ENCODE data around the gene MED16.

GRCh38 chr19:918481-919198 is 25.7 kb upstream of the MED16 start:
- TF ChIP-seq CTCF (conservative IDR thresholded peaks at IDR 0.05; ENCODE audit: low read depth, low read length) (no peak), RCOR1 (IDR thresholded peaks at IDR 0.05; ENCODE audit: insufficient replicate concordance, low read length) (no peak), POLR2A (IDR thresholded peaks at IDR 0.05; ENCODE audit: low read depth, low read length) (no peak), BHLHE40 (IDR thresholded peaks at IDR 0.05; ENCODE audit: low read depth, low read length) (no peak), SMC3 (IDR thresholded peaks at IDR 0.05; ENCODE audit: low read depth, low read length) (no peak), NFE2L2 (IDR thresholded peaks at IDR 0.05; ENCODE audit: low read depth, low read length) (no peak), RAD21 (IDR thresholded peaks at IDR 0.05; ENCODE audit: low read length) (no peak), FOS (IDR thresholded peaks at IDR 0.05; ENCODE audit: low read depth, low read length) (no peak), RFX5 (IDR thresholded peaks at IDR 0.05; ENCODE audit: low read depth, low read length) (no peak), MAZ (IDR thresholded peaks at IDR 0.05; ENCODE audit: borderline replicate concordance, low read depth, low read length) (no peak)
- TF ChIP-seq, protein P1, sequence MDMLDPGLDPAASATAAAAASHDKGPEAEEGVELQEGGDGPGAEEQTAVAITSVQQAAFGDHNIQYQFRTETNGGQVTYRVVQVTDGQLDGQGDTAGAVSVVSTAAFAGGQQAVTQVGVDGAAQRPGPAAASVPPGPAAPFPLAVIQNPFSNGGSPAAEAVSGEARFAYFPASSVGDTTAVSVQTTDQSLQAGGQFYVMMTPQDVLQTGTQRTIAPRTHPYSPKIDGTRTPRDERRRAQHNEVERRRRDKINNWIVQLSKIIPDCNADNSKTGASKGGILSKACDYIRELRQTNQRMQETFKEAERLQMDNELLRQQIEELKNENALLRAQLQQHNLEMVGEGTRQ (IDR thresholded peaks at IDR 0.05; ENCODE audit: low read depth, low read length) = no peak
- TF ChIP-seq, protein P2, sequence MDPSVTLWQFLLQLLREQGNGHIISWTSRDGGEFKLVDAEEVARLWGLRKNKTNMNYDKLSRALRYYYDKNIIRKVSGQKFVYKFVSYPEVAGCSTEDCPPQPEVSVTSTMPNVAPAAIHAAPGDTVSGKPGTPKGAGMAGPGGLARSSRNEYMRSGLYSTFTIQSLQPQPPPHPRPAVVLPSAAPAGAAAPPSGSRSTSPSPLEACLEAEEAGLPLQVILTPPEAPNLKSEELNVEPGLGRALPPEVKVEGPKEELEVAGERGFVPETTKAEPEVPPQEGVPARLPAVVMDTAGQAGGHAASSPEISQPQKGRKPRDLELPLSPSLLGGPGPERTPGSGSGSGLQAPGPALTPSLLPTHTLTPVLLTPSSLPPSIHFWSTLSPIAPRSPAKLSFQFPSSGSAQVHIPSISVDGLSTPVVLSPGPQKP (IDR thresholded peaks at IDR 0.05; ENCODE audit: borderline replicate concordance, low read depth, low read length) = no peak

Measured in IMR-90 (cell line).